ENCODE results near the gene FAM50B.

- TF ChIP-seq POLR2A (IDR thresholded peaks at IDR 0.05): no peak
- TF ChIP-seq CTCF (IDR thresholded peaks at IDR 0.05): no peak
These were observed 21.4 kb downstream of the FAM50B start for GRCh38 chr6:3870528-3870925.
